PC-3 (cell line): ENCODE results near the gene TMEM243.

Experiments
- CTCF ChIP-seq: fragments of 300-600 bp; sonication (generic); conservative IDR thresholded peaks from 2 replicates; pipeline ENCODE4 v1.5.1; 2017; ENCODE audit warnings: antibody characterized with exemption, low read depth, mild to moderate bottlenecking, low read length
- EZH2 ChIP-seq: fragments of 300-600 bp; sonication (generic); IDR thresholded peaks from one replicate; pipeline ENCODE4 v1.6.1; 2017; ENCODE audit warnings: antibody characterized with exemption, mild to moderate bottlenecking, low read length; ENCODE audit not compliant: unreplicated experiment
- EZH2phosphoT487 ChIP-seq: fragments of 300-600 bp; sonication (generic); IDR thresholded peaks from 2 replicates; pipeline ENCODE4 v1.6.1; 2018; ENCODE audit warnings: mild to moderate bottlenecking, antibody characterized with exemption, low read length, borderline replicate concordance

- no peak for TF ChIP-seq EZH2
- TF ChIP-seq CTCF: no peak
- TF ChIP-seq EZH2phosphoT487: no peak
Measured at GRCh38 chr7:87253589-87254087, 34.1 kb upstream of the TMEM243 start.
